GM18870 (cell line): ENCODE data around the gene SLC39A2.
"Not testable (repeated sequence)": the region's sequence is repeated elsewhere in the genome, so short reads cannot be mapped to it uniquely, and the experiment has no call there.

Source experiments
- ATAC-seq: cut with Tn5 transposase; IDR thresholded peaks from one replicate; pipeline ENCODE4 v1.9.1; 2021; ENCODE audit warnings: moderate library complexity; ENCODE audit not compliant: unreplicated experiment

Gene SLC39A2

GRCh38 chr14:21024585-21025370 is 25.7 kb downstream of the SLC39A2 start, which contains the start of gene NDRG2:
TSS of gene NDRG2 (minus strand) at chr14:21025061. CDS start at chr14:21023315, 1,746 bp downstream.
- no peak for ATAC-seq

GRCh38 chr14:21025371-21026273 is 26.5 kb downstream of the SLC39A2 start:
- no peak for ATAC-seq

GRCh38 chr14:21026274-21026987 is 27.3 kb downstream of the SLC39A2 start:
- no peak for ATAC-seq

GRCh38 chr14:21026988-21027315 is 27.9 kb downstream of the SLC39A2 start:
- no peak for ATAC-seq

GRCh38 chr14:21029917-21030316 is 30.8 kb downstream of the SLC39A2 start, which contains the start of gene TPPP2:
TSS of gene TPPP2 (plus strand) at chr14:21030217. CDS start at chr14:21030582, 365 bp downstream.
- no peak for ATAC-seq

GRCh38 chr14:21030531-21030930 is 31.4 kb downstream of the SLC39A2 start:
- no peak for ATAC-seq

- ATAC-seq: no peak
Measured at GRCh38 chr14:21032326-21033132, 33.4 kb downstream of the SLC39A2 start.

- no peak for ATAC-seq
Measured at GRCh38 chr14:21033133-21033698, 34.1 kb downstream of the SLC39A2 start.

- ATAC-seq: no peak
Measured at GRCh38 chr14:21034707-21035106, 35.6 kb downstream of the SLC39A2 start, which contains the start of gene RNASE13. TSS of gene RNASE13 (minus strand) at chr14:21034807. CDS start at chr14:21034288, 519 bp downstream.

GRCh38 chr14:21036751-21037150 is 37.7 kb downstream of the SLC39A2 start:
- ATAC-seq: no peak

GRCh38 chr14:21037156-21037555 is 38.1 kb downstream of the SLC39A2 start:
- ATAC-seq: no peak

- no peak for ATAC-seq
Measured at GRCh38 chr14:21038441-21039422, 39.6 kb downstream of the SLC39A2 start.

GRCh38 chr14:21039585-21040369 is 40.7 kb downstream of the SLC39A2 start:
- ATAC-seq: peak; percentile 55

GRCh38 chr14:21040370-21040925 is 41.4 kb downstream of the SLC39A2 start:
- no peak for ATAC-seq

GRCh38 chr14:21040941-21041340 is 41.8 kb downstream of the SLC39A2 start:
- not testable (repeated sequence) for ATAC-seq

GRCh38 chr14:21041676-21042433 is 42.8 kb downstream of the SLC39A2 start, which contains the start of gene RNASE7:
TSS of gene RNASE7 (plus strand) at chr14:21042362. CDS start at chr14:21042993, 631 bp downstream.
- no peak for ATAC-seq

GRCh38 chr14:21042918-21043317 is 43.8 kb downstream of the SLC39A2 start:
- no peak for ATAC-seq
